CD4-positive, alpha-beta memory T cell (primary cell): Measurements from ENCODE around the gene COL27A1. TPM values are rescaled to one million over a fixed set of nuclear protein-coding genes. Genes with fewer than 3 reads are reported as not detected.

Experiments used
- microRNA-seq: library from miRNA; unstranded; fragments of <30 nt; microRNA quantifications from one replicate; pipeline ENCODE4 v1.2.0, GENCODE V29; 2021; ENCODE audit warnings: borderline replicate concordance, borderline number of aligned reads, borderline microRNAs expressed, mixed read lengths
- polyA plus RNA-seq, 2 donors: library from polyadenylated mRNA; unstranded; fragments of 300-500 nt; fragmentation: Illumina TruSeq; gene quantifications; one replicate each; pipeline ENCODE4 v1.2.3, GENCODE V29; 2021
- total RNA-seq, 2 experiments: library from RNA; stranded (reverse); gene quantifications; one replicate each; pipeline ENCODE4 v1.2.3, GENCODE V29; 2021

The COL27A1 gene
- total and polyA plus RNA-seq, 4 experiments from 2014 or later = 1.3 TPM; not detected in 2

Small RNAs within 50 kb of the gene (microRNA-seq; reads per million reads assigned to microRNA genes)
- gene MIR455 = 58.4 reads per million, percentile 61 among the genes with 10 or more reads in this experiment

Other genes starting within 250 kb of the COL27A1 start
- not detected for gene AMBP, start 77.2 kb upstream of the COL27A1 start, total RNA-seq
- gene AMBP, start 77.2 kb upstream of the COL27A1 start, polyA plus RNA-seq = not detected
- gene KIF12, start 56.2 kb upstream of the COL27A1 start, total RNA-seq = not detected
- not detected for gene KIF12, start 56.2 kb upstream of the COL27A1 start, polyA plus RNA-seq
- not detected for gene ORM1, start 167.6 kb downstream of the COL27A1 start, total RNA-seq
- not detected for gene ORM1, start 167.6 kb downstream of the COL27A1 start, polyA plus RNA-seq
- gene ORM2, start 174.3 kb downstream of the COL27A1 start, total RNA-seq = not detected
- not detected for gene ORM2, start 174.3 kb downstream of the COL27A1 start, polyA plus RNA-seq
- 100 to 1,000 TPM; 374 to 375 TPM for gene AKNA, start 232.4 kb downstream of the COL27A1 start, total RNA-seq
- gene AKNA, start 232.4 kb downstream of the COL27A1 start, polyA plus RNA-seq = 10 to 100 TPM in 1 of 2 donors, 1 to 10 TPM in 1; 1.9 to 35.6 TPM